GM19193 (cell line): Measurements from ENCODE around the gene BMERB1.

Experiments used
- POLR2A ChIP-seq: IDR thresholded peaks from 4 replicates; pipeline ENCODE4 v1.6.1; 2011; ENCODE audit not compliant: insufficient read depth, insufficient read length; ENCODE audit errors: extremely low read depth

BMERB1 gene

DNA sequence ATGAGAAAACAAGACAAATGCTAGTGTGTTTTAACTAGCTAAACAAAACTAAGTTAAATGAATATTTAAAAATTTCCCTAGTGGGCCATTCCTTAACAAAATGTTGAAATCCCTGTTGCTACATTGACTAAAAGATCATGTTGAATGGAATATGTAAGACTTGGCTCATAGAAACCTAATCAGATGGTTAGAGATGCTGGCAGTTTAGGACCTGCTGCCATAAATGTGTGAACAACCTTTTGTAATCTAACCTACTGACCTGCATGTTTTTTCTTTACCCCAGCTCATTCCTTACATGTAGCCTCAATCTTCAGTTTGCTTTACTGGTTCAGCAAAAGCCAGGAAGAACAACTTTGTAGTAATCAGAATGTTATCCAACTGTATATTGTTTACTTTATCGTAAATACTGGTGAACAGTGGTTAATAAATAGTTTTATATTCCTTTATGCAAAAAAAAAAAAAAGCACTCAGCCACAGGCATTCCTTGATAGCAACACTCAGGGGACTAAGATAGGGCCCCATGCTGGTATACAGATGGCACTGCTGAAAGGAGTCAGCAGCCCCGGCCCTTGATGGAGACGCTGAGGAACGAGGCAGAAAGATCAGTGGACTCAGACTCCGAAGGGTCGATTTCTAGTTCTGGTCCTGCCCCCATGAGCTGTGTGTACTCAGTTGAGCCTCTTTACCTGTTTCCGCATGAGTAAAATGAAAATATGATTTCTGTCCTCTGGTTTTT, 130.4 kb downstream of the BMERB1 start:
- no peak for TF ChIP-seq POLR2A

GRCh38 chr16:15566095-15566494, 131.7 kb downstream of the BMERB1 start:
- no peak for TF ChIP-seq POLR2A

DNA sequence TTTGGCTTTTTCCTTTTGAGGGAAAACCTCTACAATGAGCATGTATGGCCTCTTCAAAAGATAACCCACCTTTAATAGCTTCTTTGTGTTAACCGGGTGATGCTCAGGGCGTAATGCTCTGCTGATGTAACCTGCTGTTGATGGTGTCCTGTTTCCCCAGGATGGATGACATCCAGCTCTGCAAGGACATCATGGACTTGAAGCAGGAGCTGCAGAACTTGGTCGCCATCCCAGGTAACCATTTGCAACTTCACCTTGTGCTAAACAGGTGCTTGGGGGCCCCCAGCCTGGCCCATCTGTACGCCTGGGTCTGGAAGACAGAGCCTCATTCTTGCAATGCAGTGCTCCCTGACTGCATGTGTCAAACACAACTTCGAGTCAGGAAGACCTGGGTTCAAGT, 133.4 kb downstream of the BMERB1 start:
- TF ChIP-seq POLR2A, result no peak

GRCh38 chr16:15571557-15571956, 137.2 kb downstream of the BMERB1 start:
- TF ChIP-seq POLR2A, result no peak

DNA sequence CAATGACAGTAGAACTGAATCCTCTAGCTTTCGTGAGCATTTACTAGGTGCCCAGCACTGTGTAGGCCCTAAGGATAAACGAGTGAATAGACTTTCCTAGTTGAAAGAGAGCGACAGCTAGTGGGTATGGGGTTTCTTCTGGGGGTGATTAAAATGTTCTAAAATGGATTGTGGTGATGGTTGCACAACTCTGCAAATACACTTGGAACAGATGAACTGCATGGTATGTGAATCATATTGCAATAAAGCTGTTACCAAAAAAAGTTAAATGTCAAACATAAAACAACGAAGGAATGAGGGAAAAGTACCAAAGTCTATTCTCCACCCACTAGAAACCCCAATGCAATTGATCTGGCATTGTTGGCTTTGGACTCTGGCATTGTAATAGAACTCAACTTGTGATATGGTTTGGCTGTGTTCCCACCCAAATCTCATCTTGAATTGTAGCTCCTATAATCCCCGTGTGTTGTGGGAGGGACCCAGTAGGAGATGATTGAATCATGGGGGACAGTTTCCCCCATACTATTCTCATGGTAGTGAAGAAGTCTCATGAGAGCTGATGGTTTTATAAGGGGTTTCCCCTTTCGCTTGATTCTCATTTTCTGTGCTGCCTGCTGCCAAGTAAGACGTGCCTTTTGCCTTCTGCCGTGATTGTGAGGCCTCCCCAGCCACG, 138.1 kb downstream of the BMERB1 start:
- no peak for TF ChIP-seq POLR2A

DNA sequence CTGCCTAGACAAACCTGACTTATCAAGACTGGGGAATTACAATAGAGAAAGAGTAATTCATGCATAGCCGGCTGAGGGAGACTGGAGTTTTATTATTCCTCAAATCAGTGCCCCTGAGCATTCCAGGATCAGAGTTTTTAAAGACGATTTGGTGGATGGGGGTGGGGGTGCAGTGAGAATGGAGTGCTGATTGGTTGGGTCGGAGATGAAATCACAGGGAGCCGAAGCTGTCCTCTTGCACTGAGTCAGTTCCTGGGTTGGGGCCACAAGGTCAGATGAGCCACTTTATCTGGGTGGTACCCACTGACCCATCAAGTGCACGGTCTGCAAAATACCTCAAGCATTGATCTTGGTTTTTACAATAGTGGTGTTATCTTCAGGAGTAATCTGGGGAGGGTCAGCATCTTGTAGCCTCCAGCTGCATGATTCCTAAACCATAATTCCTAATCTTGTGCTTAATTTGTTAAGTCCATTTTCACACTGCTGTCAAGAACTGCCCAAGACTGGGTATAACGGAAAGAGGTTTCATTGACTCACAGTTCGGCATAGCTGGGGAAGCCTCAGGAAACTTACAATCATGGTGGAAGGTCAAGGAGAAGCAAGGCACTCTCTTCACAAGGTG, 139.0 kb downstream of the BMERB1 start:
- no peak for TF ChIP-seq POLR2A

- no peak for TF ChIP-seq POLR2A
Measured at GRCh38 chr16:15574614-15574948, 140.2 kb downstream of the BMERB1 start.

DNA sequence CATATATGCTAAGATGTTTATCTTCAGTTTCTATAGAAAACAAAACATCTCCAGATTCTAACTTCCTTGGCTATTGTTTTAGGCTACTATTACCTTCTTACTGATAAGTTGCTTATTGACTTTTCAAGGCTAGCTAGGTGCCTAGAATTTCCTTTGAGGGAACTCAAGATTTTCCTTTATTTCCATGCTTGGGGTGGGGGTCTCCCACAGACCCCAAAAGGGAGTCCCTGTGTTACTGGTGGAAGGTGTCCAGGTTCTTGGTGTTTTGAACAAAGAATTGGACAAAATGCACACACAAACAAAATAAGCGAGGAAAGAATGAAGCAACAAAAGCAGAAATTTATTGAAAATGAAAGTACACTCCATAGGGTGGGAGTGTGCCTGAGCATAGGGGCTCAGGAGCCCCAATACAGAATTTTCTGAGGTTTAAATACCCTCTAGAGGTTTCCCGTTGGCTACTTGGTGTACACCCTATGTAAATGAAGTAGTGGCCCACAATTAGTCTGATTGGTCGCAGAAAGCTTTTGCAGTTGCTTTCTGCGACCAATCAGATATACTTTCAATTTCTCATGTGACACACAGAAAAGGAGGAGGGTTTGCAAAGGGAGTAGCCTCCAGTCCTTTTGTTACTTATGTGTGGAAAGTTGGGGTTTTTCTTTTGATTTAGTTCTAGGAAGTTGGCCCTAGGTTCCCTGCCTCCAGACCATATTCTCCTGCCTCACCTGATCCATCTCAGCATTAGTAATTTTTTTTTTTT, 141.1 kb downstream of the BMERB1 start:
- no peak for TF ChIP-seq POLR2A

- no peak for TF ChIP-seq POLR2A
Measured at GRCh38 chr16:15576960-15577958, 142.9 kb downstream of the BMERB1 start.

- no peak for TF ChIP-seq POLR2A
Measured at GRCh38 chr16:15578824-15579223, 144.4 kb downstream of the BMERB1 start.

GRCh38 chr16:15581127-15581815, 146.9 kb downstream of the BMERB1 start:
- TF ChIP-seq POLR2A, result no peak

GRCh38 chr16:15583526-15583925, 149.1 kb downstream of the BMERB1 start:
- TF ChIP-seq POLR2A, result no peak

GRCh38 chr16:15585956-15586355, 151.6 kb downstream of the BMERB1 start:
- TF ChIP-seq POLR2A, result no peak

GRCh38 chr16:15586716-15587115, 152.3 kb downstream of the BMERB1 start:
- no peak for TF ChIP-seq POLR2A
